ENCODE results near the gene PXN. TPM values are rescaled to one million over a fixed set of nuclear protein-coding genes. Genes with fewer than 3 reads are reported as not detected.
A peak's percentile ranks its signal among the peaks of the same experiment; 100 is the strongest.

The PXN gene
- total and polyA plus RNA-seq, 4 donors, result 6.0 to 13.1 (median 12.3) TPM

- H3K4me3 ChIP-seq (ENCODE audit: low read depth in 1 of 3, low read length in 3 of 3), result peak overlapping the region; percentile 66 to 100 (median 83)
- H3K4me1 ChIP-seq (ENCODE audit: control insufficient read depth in 4 of 4, insufficient read depth in 4 of 4, low read length in 3 of 4), result peaks cover 5 to 37% (median 36%) of the 10 kb centered on the region in 4 donors
- DNase-seq (ENCODE audit: low spot score), result no peak
- H3K9me3 ChIP-seq (ENCODE audit: control insufficient read depth in 4 of 4, low read length in 3 of 4), result no peaks in the 10 kb centered on the region
- H3K27ac ChIP-seq (ENCODE audit: low read depth in 1 of 2, low read length in 2 of 2), result peak overlapping the region; percentile 76 to 82
- 33% methylated on average over 12 of the region's 12 CpGs for WGBS
- peaks cover 5 to 36% (median 26%) of the 10 kb centered on the region in 4 donors for H3K36me3 ChIP-seq (ENCODE audit: control insufficient read depth in 4 of 4, insufficient read depth in 3 of 4, low read depth in 1 of 4, low read length in 3 of 4)
- peak overlapping the region; percentile 86 to 100 for H3K9ac ChIP-seq (ENCODE audit: low read depth in 1 of 2, low read length in 2 of 2)
- H3K27me3 ChIP-seq (ENCODE audit: control insufficient read depth in 4 of 4, insufficient read depth in 4 of 4, low read length in 3 of 4), result no peaks in the 10 kb centered on the region
- TF ChIP-seq FOXA2 (IDR thresholded peaks at IDR 0.05) (no peak), ATF3 (IDR thresholded peaks at IDR 0.05) (no peak), HNF4G (IDR thresholded peaks at IDR 0.05) (no peak), REST (IDR thresholded peaks at IDR 0.05) (no peak)
Measured at GRCh38 chr12:120199595-120200306, 65.8 kb downstream of the PXN start.

GRCh38 chr12:120199025-120199424 is 66.5 kb downstream of the PXN start:
- Histone ChIP-seq H3K4me3 (ENCODE audit: low read depth in 1 of 3, low read length in 3 of 3) (no peak overlapping the region), H3K27ac (ENCODE audit: low read depth in 1 of 2, low read length in 2 of 2) (peak overlapping the region; percentile 76 to 82)
- 71% methylated on average over 7 of the region's 7 CpGs for WGBS

More at GRCh38 chr12:120199025-120199424, 66.5 kb downstream of the PXN start:
- no peaks in the 10 kb centered on the region for H3K27me3 ChIP-seq (ENCODE audit: control insufficient read depth in 4 of 4, insufficient read depth in 4 of 4, low read length in 3 of 4)
- peaks cover 5 to 38% (median 36%) of the 10 kb centered on the region in 4 donors for H3K4me1 ChIP-seq (ENCODE audit: control insufficient read depth in 4 of 4, insufficient read depth in 4 of 4, low read length in 3 of 4)
- TF ChIP-seq NR2F2 (IDR thresholded peaks at IDR 0.05), result no peak
- TF ChIP-seq YY1 (IDR thresholded peaks at IDR 0.05), result no peak
- no peak for TF ChIP-seq ATF3 (IDR thresholded peaks at IDR 0.05)
- no peak for TF ChIP-seq EGR1 (IDR thresholded peaks at IDR 0.05; ENCODE audit: low read depth in 2 of 2)
- TF ChIP-seq CTCF (IDR thresholded peaks at IDR 0.05; ENCODE audit: low read depth, low read length, missing input control), result no peak
- no peak for TF ChIP-seq REST (IDR thresholded peaks at IDR 0.05)
- TF ChIP-seq GABPA (IDR thresholded peaks at IDR 0.05 in 1 of 2, conservative IDR thresholded peaks at IDR 0.05 in 1 of 2), result no peak
- TF ChIP-seq RXRA (IDR thresholded peaks at IDR 0.05), result no peak
- TF ChIP-seq MAX (IDR thresholded peaks at IDR 0.05), result no peak
- TF ChIP-seq ZBTB33 (IDR thresholded peaks at IDR 0.05), result no peak
- TF ChIP-seq JUND (IDR thresholded peaks at IDR 0.05), result no peak
- TF ChIP-seq FOXA1 (IDR thresholded peaks at IDR 0.05), result no peak
- no peak for TF ChIP-seq RAD21 (IDR thresholded peaks at IDR 0.05)
- no peak for TF ChIP-seq FOXA2 (IDR thresholded peaks at IDR 0.05)
- no peak for TF ChIP-seq TAF1 (conservative IDR thresholded peaks at IDR 0.05)
- no peak for DNase-seq (ENCODE audit: low spot score)
- peaks cover 5 to 34% (median 26%) of the 10 kb centered on the region in 4 donors for H3K36me3 ChIP-seq (ENCODE audit: control insufficient read depth in 4 of 4, insufficient read depth in 3 of 4, low read depth in 1 of 4, low read length in 3 of 4)
- no peaks in the 10 kb centered on the region for H3K9me3 ChIP-seq (ENCODE audit: control insufficient read depth in 4 of 4, low read length in 3 of 4)
- H3K9ac ChIP-seq (ENCODE audit: low read depth in 1 of 2, low read length in 2 of 2), result no peak overlapping the region
